Stimulated activated naive CD8-positive, alpha-beta T cell treated with anti-CD3 and anti-CD28 coated beads, Interleukin-15, Interleukin-2, amounts not matched to agents 100 ng/mL and 50 ng/mL, for 24 hours (primary cell): Measurements from ENCODE around the gene NHSL1.

Experiments used
- H3K27ac Mint-ChIP-seq: one replicate; pipeline ENCODE4 v1.8.0; 2021; ENCODE audit warnings: mild to moderate bottlenecking, mixed read lengths
- H3K27me3 Mint-ChIP-seq: one replicate; pipeline ENCODE4 v1.8.0; 2021; ENCODE audit warnings: mixed read lengths
- H3K36me3 Mint-ChIP-seq: one replicate; pipeline ENCODE4 v1.8.0; 2021; ENCODE audit warnings: low read depth, mixed read lengths
- H3K4me1 Mint-ChIP-seq: one replicate; pipeline ENCODE4 v1.8.0; 2021; ENCODE audit warnings: low read depth, mixed read lengths
- H3K4me3 Mint-ChIP-seq: one replicate; pipeline ENCODE4 v1.8.0; 2021; ENCODE audit warnings: mild to moderate bottlenecking, mixed read lengths
- H3K9me3 Mint-ChIP-seq: one replicate; pipeline ENCODE4 v1.8.0; 2021; ENCODE audit warnings: mixed read lengths

NHSL1 gene

GRCh38 chr6:138468320-138469015, 30.8 kb downstream of the NHSL1 start:
- Mint-ChIP-seq H3K36me3 (no peaks in the 10 kb centered on the region), H3K9me3 (no peaks in the 10 kb centered on the region), H3K4me1 (no peaks in the 10 kb centered on the region), H3K4me3 (no peak overlapping the region), H3K27ac (no peak overlapping the region), H3K27me3 (no peaks in the 10 kb centered on the region)

GRCh38 chr6:138467901-138468300, 31.4 kb downstream of the NHSL1 start:
- no peaks in the 10 kb centered on the region for H3K9me3 Mint-ChIP-seq
- H3K36me3 Mint-ChIP-seq: no peaks in the 10 kb centered on the region
- H3K4me1 Mint-ChIP-seq: no peaks in the 10 kb centered on the region
- no peak overlapping the region for H3K4me3 Mint-ChIP-seq
- H3K27me3 Mint-ChIP-seq: no peaks in the 10 kb centered on the region
- no peak overlapping the region for H3K27ac Mint-ChIP-seq

GRCh38 chr6:138465007-138465645, 34.2 kb downstream of the NHSL1 start:
- Mint-ChIP-seq H3K36me3 (no peaks in the 10 kb centered on the region), H3K27me3 (no peaks in the 10 kb centered on the region), H3K9me3 (no peaks in the 10 kb centered on the region), H3K27ac (peak overlapping the region; percentile 10), H3K4me1 (no peaks in the 10 kb centered on the region), H3K4me3 (no peak overlapping the region)

GRCh38 chr6:138464085-138464484, 35.2 kb downstream of the NHSL1 start:
- Mint-ChIP-seq H3K9me3 (no peaks in the 10 kb centered on the region), H3K36me3 (no peaks in the 10 kb centered on the region), H3K4me3 (no peak overlapping the region), H3K27ac (no peak overlapping the region), H3K27me3 (no peaks in the 10 kb centered on the region), H3K4me1 (no peaks in the 10 kb centered on the region)

- no peak overlapping the region for H3K4me3 Mint-ChIP-seq
- no peaks in the 10 kb centered on the region for H3K36me3 Mint-ChIP-seq
- no peaks in the 10 kb centered on the region for H3K9me3 Mint-ChIP-seq
- no peaks in the 10 kb centered on the region for H3K27me3 Mint-ChIP-seq
- no peak overlapping the region for H3K27ac Mint-ChIP-seq
- H3K4me1 Mint-ChIP-seq: peaks cover 6% of the 10 kb centered on the region
These were observed 37.6 kb downstream of the NHSL1 start for GRCh38 chr6:138461647-138462046.

GRCh38 chr6:138456401-138456790, 42.9 kb downstream of the NHSL1 start:
- no peaks in the 10 kb centered on the region for H3K36me3 Mint-ChIP-seq
- peak overlapping the region; percentile 30 for H3K4me3 Mint-ChIP-seq
- peaks cover 28% of the 10 kb centered on the region for H3K4me1 Mint-ChIP-seq
- no peaks in the 10 kb centered on the region for H3K27me3 Mint-ChIP-seq
- H3K27ac Mint-ChIP-seq: no peak overlapping the region
- no peaks in the 10 kb centered on the region for H3K9me3 Mint-ChIP-seq

- no peaks in the 10 kb centered on the region for H3K36me3 Mint-ChIP-seq
- H3K4me3 Mint-ChIP-seq: peak overlapping the region; percentile 49
- no peaks in the 10 kb centered on the region for H3K9me3 Mint-ChIP-seq
- H3K4me1 Mint-ChIP-seq: peaks cover 28% of the 10 kb centered on the region
- H3K27me3 Mint-ChIP-seq: no peaks in the 10 kb centered on the region
- no peak overlapping the region for H3K27ac Mint-ChIP-seq
These were observed 43.4 kb downstream of the NHSL1 start for GRCh38 chr6:138455746-138456400.

GRCh38 chr6:138454981-138455706, 44.1 kb downstream of the NHSL1 start:
- Mint-ChIP-seq H3K4me1 (peaks cover 28% of the 10 kb centered on the region), H3K4me3 (peak overlapping the region; percentile 49), H3K27ac (peak overlapping the region; percentile 56), H3K36me3 (no peaks in the 10 kb centered on the region), H3K9me3 (no peaks in the 10 kb centered on the region), H3K27me3 (no peaks in the 10 kb centered on the region)

GRCh38 chr6:138451043-138451442, 48.3 kb downstream of the NHSL1 start:
- Mint-ChIP-seq H3K27me3 (no peaks in the 10 kb centered on the region), H3K9me3 (no peaks in the 10 kb centered on the region), H3K4me1 (peaks cover 15% of the 10 kb centered on the region), H3K4me3 (no peak overlapping the region), H3K36me3 (no peaks in the 10 kb centered on the region), H3K27ac (no peak overlapping the region)

GRCh38 chr6:138450445-138450844, 48.8 kb downstream of the NHSL1 start:
- no peaks in the 10 kb centered on the region for H3K36me3 Mint-ChIP-seq
- H3K27ac Mint-ChIP-seq: no peak overlapping the region
- H3K27me3 Mint-ChIP-seq: no peaks in the 10 kb centered on the region
- H3K9me3 Mint-ChIP-seq: no peaks in the 10 kb centered on the region
- peaks cover 10% of the 10 kb centered on the region for H3K4me1 Mint-ChIP-seq
- no peak overlapping the region for H3K4me3 Mint-ChIP-seq

- Mint-ChIP-seq H3K27ac (no peak overlapping the region), H3K27me3 (no peaks in the 10 kb centered on the region), H3K4me3 (no peak overlapping the region), H3K4me1 (no peaks in the 10 kb centered on the region), H3K36me3 (no peaks in the 10 kb centered on the region), H3K9me3 (no peaks in the 10 kb centered on the region)
These were observed 52.5 kb downstream of the NHSL1 start for GRCh38 chr6:138446821-138447220.

- Mint-ChIP-seq H3K4me1 (no peaks in the 10 kb centered on the region), H3K27me3 (no peaks in the 10 kb centered on the region), H3K27ac (no peak overlapping the region), H3K4me3 (no peak overlapping the region), H3K9me3 (no peaks in the 10 kb centered on the region), H3K36me3 (no peaks in the 10 kb centered on the region)
These were observed 55.3 kb downstream of the NHSL1 start for GRCh38 chr6:138443979-138444378.

- Mint-ChIP-seq H3K4me1 (no peaks in the 10 kb centered on the region), H3K36me3 (no peaks in the 10 kb centered on the region), H3K27ac (no peak overlapping the region), H3K27me3 (no peaks in the 10 kb centered on the region), H3K9me3 (no peaks in the 10 kb centered on the region), H3K4me3 (no peak overlapping the region)
These were observed 56.6 kb downstream of the NHSL1 start for GRCh38 chr6:138442663-138443062.

- no peaks in the 10 kb centered on the region for H3K27me3 Mint-ChIP-seq
- H3K36me3 Mint-ChIP-seq: no peaks in the 10 kb centered on the region
- no peak overlapping the region for H3K4me3 Mint-ChIP-seq
- no peaks in the 10 kb centered on the region for H3K4me1 Mint-ChIP-seq
- no peaks in the 10 kb centered on the region for H3K9me3 Mint-ChIP-seq
- no peak overlapping the region for H3K27ac Mint-ChIP-seq
These were observed 57.3 kb downstream of the NHSL1 start for GRCh38 chr6:138441965-138442364.

- no peaks in the 10 kb centered on the region for H3K9me3 Mint-ChIP-seq
- H3K27me3 Mint-ChIP-seq: no peaks in the 10 kb centered on the region
- H3K27ac Mint-ChIP-seq: no peak overlapping the region
- H3K4me1 Mint-ChIP-seq: no peaks in the 10 kb centered on the region
- H3K4me3 Mint-ChIP-seq: no peak overlapping the region
- no peaks in the 10 kb centered on the region for H3K36me3 Mint-ChIP-seq
These were observed 58.4 kb downstream of the NHSL1 start for GRCh38 chr6:138440758-138441357.
